Right forelimb (tissue), 1 donor: ENCODE results near the gene TRAK2.
"Not testable (repeated sequence)": the region's sequence is repeated elsewhere in the genome, so short reads cannot be mapped to it uniquely, and the experiment has no call there.

ENCODE experiments used
- DNase-seq: peaks from one replicate; pipeline ENCODE4 v3.0.0-alpha.2; 2018

TRAK2 gene

DNA sequence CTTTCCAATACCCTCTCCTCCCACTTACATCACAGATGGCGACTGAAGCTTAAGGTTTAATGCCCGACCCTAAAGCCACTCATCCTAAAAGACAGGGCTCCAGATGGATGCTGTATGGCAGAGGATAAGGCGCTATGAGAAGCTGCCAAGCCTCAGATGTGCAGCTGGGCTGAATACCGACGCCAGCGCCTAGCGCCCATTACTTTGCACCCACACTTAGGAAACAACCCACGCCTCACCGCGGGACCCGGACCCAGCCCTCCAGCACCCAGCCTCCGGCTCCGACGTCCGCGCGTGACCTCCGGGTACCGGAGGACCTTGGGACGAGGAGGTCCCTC, 335 bp downstream of the TRAK2 start:
- DNase-seq: no peak

GRCh38 chr2:201448701-201449100, 2.6 kb downstream of the TRAK2 start:
- DNase-seq: no peak

DNA sequence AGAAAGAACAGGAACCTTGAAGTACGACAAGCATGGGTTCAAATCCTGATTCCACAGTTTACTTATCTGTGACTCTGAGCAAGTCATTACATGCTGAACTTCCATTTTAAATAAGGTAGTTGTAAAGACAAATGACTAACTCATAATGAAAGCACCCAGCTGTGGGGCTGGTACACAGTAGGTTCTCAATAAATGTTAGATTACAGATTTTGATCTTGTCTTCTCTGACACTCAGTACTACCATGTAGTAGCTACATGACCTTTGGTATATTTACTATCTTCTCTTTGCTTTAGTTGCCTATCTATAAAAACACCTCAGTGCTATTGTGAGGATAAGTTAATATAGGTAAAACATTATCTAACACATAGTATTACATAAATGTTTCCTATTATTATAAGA, 3.2 kb downstream of the TRAK2 start:
- DNase-seq: no peak

DNA sequence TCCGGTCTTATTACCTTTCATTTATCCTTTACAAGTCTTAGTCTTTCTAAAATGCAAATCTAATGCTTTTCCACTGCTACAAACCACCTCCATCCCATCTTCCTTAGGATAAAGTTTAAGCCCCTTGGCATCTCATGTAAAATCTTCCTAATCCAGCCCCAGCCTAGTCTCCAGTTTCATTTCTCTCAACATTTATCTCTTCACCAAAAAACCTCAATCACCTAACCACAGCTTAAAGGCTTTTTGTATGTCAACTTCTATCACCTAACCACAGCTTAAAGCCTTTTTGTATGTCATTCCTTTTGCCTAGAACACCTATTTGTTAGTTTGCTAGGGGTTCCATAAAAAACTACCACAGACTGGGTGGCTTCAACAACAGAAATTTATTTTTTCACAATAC, 4.2 kb downstream of the TRAK2 start:
- DNase-seq: no peak

- no peak for DNase-seq
Observed at GRCh38 chr2:201444746-201445465, 6.4 kb downstream of the TRAK2 start.

GRCh38 chr2:201441409-201441808, 9.8 kb downstream of the TRAK2 start:
- no peak for DNase-seq

DNA sequence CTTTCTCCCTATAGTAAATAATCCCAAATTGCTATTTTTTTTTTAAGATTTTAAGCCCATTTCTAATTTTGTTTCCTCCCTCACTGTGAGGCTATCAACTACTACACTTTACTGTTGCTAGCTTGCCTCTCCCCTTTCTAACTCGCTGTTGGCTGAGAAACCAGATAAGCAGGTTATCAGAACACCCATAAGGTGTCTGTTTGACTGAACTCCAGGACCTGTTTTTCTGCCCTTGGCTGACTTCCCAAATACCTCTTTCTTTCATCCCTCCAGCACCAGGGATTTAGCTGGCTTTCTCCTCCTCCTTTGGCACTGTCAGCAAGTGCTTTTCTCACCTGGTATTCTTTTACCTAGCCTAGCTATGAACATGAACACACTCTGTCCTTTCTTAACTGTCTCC, 11.1 kb downstream of the TRAK2 start:
- no peak for DNase-seq

- not testable (repeated sequence) for DNase-seq
Observed at GRCh38 chr2:201439336-201439922, 11.8 kb downstream of the TRAK2 start.

DNA sequence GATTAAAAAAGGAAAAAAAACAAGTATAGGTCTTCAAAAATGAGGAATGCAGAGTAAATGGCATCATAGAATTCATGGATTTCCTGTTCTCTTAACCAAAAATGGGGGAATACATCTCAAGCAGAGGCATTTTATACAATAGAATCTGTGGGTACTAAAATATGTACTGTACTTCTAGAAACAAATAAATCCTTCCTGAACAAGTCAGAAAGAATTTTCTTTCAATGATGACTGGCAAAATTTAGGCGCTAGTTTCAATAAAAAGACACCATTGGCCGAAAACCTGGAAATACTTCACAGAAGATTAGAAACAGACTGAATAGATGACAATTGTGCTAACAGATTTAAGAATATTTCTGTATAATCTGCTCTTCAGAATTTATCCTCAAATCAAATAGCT, 15.1 kb downstream of the TRAK2 start:
- no peak for DNase-seq

DNA sequence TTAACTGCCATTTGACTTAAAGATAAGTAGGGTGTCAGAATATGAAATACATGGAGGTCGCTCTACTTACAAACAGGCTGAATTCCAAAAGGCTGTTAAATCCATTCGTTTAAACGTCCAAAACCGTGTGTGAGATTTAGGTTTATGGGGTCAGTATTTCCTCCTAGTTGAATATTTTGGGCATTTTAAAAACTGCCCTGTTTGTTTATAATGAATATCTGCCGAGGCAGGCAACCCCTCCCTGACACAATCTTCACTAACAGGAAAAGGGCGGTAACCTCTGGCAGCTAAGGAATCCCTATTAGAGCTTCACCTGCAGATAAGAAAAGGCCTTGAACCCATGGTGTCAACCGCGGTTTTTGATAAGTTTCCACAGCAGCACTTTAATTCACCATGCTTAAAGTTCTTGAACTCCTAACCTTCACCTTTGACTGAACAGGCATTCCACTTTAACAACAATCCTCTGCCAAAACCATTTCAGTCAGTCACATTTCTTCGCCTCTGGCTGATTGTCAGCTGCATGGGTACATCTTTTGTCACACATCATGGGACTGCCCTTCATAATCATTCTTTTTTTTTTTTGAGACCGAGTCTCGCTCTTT, 17.8 kb downstream of the TRAK2 start:
- no peak for DNase-seq

DNA sequence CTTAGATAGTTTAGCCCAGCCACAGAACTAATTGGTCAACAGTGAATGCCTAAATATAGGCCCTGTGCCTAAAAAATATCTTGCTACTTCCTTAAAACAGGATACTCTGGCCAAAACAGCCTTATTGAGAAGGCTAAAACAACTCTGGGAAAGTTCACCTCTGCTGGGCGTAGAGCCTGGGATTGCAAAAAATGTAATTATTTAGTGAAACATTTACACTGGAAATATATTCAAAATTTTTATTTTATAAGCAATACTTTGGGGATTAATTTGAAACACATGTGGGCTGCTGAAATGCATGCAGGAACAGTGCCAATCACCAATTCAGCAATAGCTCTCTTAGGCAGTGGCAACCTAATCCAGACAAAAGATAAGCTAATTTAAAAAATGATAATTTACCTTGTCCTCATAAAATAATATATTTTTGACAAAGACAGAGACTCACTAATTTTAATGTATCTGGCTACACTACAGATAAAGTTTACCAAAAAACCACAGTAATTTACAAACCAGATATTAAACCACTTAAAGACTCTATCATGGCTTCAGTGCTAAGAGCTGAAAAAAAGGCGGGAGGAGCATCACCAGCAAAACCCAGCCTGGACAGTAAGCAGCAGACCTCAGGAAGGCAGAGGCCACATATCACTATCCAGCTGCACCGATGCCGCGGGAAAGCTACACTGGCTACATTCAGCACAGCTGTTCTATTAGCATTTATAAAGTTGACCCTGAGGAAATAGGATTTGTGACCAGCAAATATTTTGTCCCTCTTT, 18.5 kb downstream of the TRAK2 start:
- DNase-seq: no peak

DNA sequence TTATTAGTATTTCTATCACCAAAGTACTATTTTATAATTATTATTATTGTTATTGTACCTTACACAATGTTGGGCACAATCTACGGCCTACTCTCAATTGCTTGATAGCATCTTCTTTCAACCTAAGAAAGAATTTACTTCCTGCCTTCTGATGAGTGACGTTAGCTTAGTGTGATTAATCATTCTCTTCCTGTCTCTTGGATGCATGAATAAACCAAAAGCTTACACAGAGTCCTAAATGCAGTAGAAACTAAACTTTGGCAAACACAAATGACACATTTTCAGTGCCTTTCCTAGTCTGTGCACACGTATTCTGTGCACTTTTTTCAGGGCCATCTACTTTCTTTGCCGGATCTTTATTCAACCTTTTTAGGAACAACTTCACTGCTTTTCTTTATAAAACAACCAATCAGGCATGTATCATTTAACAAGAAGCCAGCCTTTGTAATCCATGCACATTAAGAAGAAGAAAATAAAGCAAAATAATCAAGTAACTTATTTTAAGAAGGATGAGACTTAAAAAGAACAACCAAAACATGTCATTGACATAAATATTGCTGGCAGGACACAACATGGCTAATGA, 19.1 kb downstream of the TRAK2 start:
- DNase-seq: no peak

DNA sequence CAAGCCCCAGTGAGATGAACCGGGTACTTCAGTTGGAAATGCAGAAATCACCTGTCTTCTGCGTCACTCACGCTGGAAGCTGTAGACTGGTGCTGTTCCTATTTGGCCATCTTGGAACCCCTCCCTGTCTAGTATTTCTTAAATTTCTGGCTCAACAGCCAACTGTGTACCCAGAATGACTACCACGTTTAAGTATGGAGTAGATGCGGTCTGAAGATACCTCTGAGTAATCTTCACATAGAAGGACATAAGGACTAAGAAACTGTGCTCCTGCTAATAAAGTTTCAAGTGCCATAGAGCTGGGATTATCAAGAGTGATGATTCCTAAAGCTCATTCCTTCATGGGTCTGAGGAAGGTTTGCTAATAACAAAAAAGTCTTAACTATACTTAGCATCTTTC, 20.4 kb downstream of the TRAK2 start:
- no peak for DNase-seq

GRCh38 chr2:201430322-201430721, 20.9 kb downstream of the TRAK2 start:
- not testable (repeated sequence) for DNase-seq

GRCh38 chr2:201429835-201430234, 21.4 kb downstream of the TRAK2 start:
- DNase-seq: not testable (repeated sequence)

DNA sequence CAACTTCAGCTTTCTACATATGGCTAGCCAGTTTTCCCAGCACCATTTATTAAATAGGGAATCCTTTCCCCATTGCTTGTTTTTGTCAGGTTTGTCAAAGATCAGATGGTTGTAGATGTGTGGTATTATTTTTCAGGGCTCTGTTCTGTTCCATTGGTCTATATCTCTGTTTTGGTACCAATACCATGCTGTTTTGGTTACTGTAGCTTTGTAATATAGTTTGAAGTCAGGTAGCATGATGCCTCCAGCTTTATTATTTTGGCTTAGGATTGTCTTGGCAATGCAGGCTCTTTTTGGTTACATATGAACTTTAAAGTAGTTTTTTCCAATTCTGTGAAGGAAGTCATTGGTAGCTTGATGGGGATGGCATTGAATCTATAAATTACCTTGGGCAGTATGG, 22.9 kb downstream of the TRAK2 start:
- DNase-seq: not testable (repeated sequence)

DNA sequence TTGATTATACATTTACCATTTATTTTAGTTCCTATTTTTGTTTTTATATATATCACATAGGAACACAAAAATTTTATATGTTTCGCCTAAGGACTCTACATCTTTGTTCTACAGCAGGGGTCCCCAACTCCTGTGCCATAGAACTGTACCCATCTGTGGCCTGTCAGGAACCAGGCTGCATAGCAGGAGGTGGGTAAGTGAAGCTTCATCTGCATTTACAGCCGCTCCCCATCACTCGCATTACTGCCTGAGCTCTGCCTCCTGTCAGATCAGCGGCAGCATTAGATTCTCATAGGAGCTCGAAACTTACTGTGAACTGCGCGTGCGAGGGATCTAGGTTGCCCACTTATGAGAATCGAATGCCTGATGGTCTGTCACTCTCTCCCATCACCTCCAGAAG, 25.3 kb downstream of the TRAK2 start:
- DNase-seq: no peak

DNA sequence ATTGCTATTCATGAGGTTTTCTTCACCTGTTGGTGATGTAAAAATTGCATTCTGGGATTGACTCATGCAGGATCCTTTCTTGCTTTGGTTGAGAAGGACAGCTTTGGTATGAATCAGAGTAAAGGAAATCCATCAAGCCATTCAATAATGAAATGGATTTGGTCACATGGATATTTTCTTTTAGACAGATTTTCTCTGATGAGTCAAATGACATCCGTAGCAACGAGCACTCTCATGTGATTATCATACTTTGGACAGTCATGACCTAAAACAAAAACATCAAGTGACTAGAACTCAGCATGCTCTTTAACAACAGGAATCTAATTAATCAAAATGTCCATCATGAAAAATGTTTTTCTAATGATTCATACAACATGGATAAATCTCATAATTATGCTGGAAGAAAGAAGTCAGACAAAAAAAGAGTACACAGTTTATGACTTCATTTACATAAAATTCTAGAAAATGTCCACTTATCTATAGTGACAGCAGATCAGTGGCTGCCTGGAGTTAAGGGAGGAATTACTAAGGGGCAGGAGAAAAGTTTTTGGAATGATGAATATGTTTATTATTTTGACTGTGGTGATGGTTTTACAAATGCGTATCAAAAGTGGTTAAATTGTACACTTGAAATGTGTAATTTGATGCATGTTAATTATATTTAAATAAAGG, 30.7 kb downstream of the TRAK2 start:
- DNase-seq: no peak

DNA sequence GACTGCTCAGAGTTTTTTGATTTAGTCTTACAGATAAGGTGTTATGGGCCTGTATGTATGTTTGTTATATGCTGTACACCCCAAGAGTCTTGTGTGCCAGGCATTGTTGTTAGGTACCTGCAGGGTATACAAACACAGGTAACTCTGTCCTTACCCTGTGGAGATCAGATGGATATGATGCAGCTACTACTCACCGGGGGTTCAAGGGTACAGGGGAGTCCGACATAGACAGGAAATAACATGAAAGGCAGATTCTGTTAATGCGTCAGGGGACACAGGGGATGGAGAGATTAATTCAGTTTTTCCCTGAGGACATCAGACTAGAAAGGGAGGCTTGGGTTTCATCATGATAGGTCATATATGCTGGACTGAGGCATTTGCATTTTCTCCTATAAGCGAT, 31.3 kb downstream of the TRAK2 start:
- no peak for DNase-seq

- no peak for DNase-seq
Observed at GRCh38 chr2:201419057-201419635, 32.1 kb downstream of the TRAK2 start.

DNA sequence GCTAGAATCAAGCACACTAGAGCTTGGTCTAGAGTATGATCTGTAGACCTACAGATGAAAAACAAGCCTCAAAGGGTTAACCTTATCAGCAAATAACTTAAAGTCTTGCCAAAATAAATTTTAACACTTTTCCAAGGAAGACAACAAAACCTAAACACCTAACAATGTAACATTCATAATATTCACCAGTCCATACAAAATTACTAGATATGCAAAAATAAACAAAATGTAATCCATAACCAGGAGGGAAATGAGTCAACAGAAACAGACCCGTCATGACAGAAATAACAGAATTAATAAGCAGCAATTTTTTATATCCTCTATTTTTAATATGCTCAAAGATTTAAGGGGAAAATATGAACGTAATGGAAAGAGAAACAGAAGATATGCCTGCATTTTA, 36.1 kb downstream of the TRAK2 start:
- DNase-seq: no peak
